NT2/D1 (cell line): ENCODE measurements around the gene EMD.

Experiments
- DNase-seq: peaks from one replicate; pipeline ENCODE4 v3.0.0-alpha.2; 2011; ENCODE audit warnings: low read depth, low spot score
- H3K27me3 ChIP-seq: 2 replicates; pipeline ENCODE4 v1.6.0; 2011; ENCODE audit warnings: mild to moderate bottlenecking; ENCODE audit not compliant: insufficient read length, insufficient read depth
- H3K36me3 ChIP-seq: 2 replicates; pipeline ENCODE4 v1.6.1; 2011; ENCODE audit warnings: mild to moderate bottlenecking, low read length, mixed read lengths; ENCODE audit not compliant: insufficient read depth, insufficient read length
- H3K4me1 ChIP-seq: 2 replicates; pipeline ENCODE4 v1.5.1; 2011; ENCODE audit not compliant: insufficient read depth, insufficient read length
- H3K4me3 ChIP-seq: 2 replicates; pipeline ENCODE4 v1.5.1; 2011; ENCODE audit warnings: low read depth; ENCODE audit not compliant: insufficient read length
- H3K9ac ChIP-seq: 2 replicates; pipeline ENCODE4 v1.6.0; 2011; ENCODE audit warnings: low read depth; ENCODE audit not compliant: insufficient read length
- H3K9me3 ChIP-seq: 2 replicates; pipeline ENCODE4 v1.5.1; 2011; ENCODE audit warnings: mild to moderate bottlenecking, low read length; ENCODE audit not compliant: insufficient read depth
- SUZ12 ChIP-seq: IDR thresholded peaks from 2 replicates; pipeline ENCODE4 v1.6.1; 2011; ENCODE audit not compliant: insufficient read length, insufficient read depth; ENCODE audit errors: extremely low read depth
- YY1 ChIP-seq: IDR thresholded peaks from 2 replicates; pipeline ENCODE4 v1.6.1; 2011; ENCODE audit not compliant: insufficient read length, insufficient read depth
- ZNF274 ChIP-seq: IDR thresholded peaks from 2 replicates; pipeline ENCODE4 v1.6.1; 2011; ENCODE audit warnings: mild to moderate bottlenecking, low read depth, low read length

The EMD gene

DNA sequence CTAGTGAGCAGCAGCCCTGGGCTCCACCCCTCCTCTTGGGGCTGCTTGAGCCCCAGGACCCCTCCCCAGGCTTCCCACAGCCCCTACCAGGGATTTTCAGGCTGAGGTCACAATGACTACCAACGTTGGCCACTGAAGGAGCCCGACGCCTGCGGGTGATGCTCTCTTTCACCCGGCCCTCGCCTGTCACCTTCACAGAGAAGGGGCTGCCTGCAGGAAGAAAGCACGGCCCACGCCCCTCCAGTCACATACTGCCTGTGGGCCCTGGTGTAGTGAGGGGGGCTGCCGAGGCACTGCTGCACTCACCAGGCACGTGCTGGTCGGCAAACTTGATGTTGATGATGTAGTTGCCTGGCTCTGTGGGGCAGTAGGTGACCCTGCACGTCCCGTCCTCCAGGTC, 26.6 kb upstream of the EMD start:
- Histone ChIP-seq H3K4me3 (no peak overlapping the region), H3K27me3 (no peaks in the 10 kb centered on the region), H3K9me3 (no peaks in the 10 kb centered on the region), H3K36me3 (peaks cover 87% of the 10 kb centered on the region), H3K9ac (no peak overlapping the region), H3K4me1 (no peaks in the 10 kb centered on the region)
- TF ChIP-seq YY1: no peak
- no peak for TF ChIP-seq ZNF274
- TF ChIP-seq SUZ12: no peak
- no peak for DNase-seq

DNA sequence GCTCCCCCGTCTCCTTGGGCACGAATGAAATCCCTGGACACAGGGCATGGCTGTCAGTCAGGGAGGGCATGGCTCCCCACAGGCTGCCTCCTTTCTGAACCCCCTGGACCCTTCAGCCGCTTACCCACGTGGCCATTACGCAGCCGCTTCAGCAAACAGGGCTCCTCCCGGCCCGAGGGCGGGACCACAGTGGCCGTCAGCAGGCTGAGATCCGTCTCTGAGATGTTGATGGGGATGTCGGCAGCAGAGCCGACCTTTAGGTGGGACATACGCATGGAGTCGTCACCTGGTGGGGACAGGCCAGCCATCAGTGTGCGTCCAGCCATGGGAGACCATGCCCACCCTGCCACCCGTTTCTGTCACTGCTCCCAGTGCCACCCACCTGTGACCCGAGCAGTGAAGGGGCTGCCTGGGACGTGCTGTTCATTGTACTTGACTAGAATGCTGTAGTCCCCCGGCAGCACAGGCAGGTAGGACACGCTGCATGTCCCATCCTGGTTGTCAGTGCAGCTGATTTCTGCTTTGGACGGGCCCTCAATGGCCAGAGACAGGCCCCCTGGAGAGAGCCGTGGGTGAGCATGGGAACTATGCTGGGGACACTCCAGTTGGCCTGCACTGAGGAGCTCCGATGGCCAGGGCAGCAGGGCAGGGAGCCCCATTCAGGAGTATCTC, 25.8 kb upstream of the EMD start:
- Histone ChIP-seq H3K27me3 (no peaks in the 10 kb centered on the region), H3K36me3 (peaks cover 95% of the 10 kb centered on the region), H3K4me1 (no peaks in the 10 kb centered on the region), H3K4me3 (no peak overlapping the region), H3K9me3 (no peaks in the 10 kb centered on the region), H3K9ac (no peak overlapping the region)
- no peak for DNase-seq
- TF ChIP-seq SUZ12 (no peak), ZNF274 (no peak), YY1 (no peak)

DNA sequence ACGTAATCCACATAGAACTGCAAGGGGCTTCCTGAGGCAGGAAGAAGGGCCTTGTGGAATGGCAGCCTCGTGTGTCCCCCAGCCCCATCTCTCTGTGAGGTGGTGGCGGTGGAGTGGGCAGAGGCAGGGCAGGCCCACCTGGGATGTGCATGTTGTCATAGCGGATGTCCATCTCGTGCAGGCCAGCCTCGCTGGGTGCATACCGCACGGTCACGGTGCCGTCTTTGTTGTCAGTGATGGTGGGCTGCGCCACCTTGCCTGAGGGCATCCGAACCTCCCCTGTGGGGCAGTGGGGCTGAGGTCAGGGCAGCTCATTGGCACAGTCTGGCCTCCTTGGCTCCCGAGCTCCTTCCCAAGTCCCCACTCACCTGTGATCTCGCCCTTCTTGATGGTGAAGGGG, 25.1 kb upstream of the EMD start:
- no peak for DNase-seq
- Histone ChIP-seq H3K9ac (no peak overlapping the region), H3K27me3 (no peaks in the 10 kb centered on the region), H3K4me3 (no peak overlapping the region), H3K9me3 (no peaks in the 10 kb centered on the region), H3K4me1 (no peaks in the 10 kb centered on the region), H3K36me3 (peaks cover 98% of the 10 kb centered on the region)
- TF ChIP-seq YY1 (no peak), SUZ12 (no peak), ZNF274 (no peak)

GRCh38 chrX:154354516-154354915, 24.6 kb upstream of the EMD start:
- Histone ChIP-seq H3K27me3 (no peaks in the 10 kb centered on the region), H3K36me3 (peaks cover 98% of the 10 kb centered on the region), H3K4me1 (no peaks in the 10 kb centered on the region), H3K4me3 (no peak overlapping the region), H3K9ac (no peak overlapping the region), H3K9me3 (no peaks in the 10 kb centered on the region)
- no peak for TF ChIP-seq SUZ12
- TF ChIP-seq ZNF274: no peak
- no peak for TF ChIP-seq YY1
- no peak for DNase-seq

DNA sequence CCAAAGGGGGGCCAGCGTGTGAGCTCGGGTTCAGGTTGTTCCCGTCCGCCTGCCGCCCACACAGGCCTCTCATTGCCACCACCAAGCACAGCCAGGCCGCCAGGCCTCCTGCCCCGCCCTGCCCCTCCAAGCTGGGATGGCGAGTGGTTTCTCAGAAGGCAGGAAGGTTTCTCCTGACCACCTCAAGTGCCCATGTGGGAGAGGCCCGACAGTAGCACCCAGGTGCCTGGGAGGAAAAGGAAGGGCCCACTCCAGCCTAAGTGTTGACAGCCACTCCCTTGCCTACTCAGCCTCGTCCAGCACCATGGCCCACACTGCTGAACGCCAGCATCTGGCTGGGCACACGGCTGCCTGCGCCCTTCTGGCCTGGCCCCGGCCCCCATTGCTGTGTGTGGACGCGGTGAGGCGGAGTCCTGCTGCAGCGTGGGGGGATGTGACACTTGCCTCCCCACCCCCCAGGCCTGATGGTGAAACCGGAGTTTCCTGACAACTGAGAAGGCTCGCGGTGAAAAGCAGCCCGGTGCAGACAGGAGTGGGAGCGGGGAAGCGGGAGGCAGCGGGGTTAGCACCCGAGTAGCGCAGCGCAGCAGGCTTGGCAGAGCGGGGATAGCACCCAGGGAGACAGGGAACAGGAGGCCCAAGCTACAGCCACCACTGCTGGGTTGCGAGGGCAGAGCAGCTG, 23.9 kb upstream of the EMD start:
- H3K9me3 ChIP-seq: no peaks in the 10 kb centered on the region
- peaks cover 98% of the 10 kb centered on the region for H3K36me3 ChIP-seq
- H3K4me3 ChIP-seq: no peak overlapping the region
- no peaks in the 10 kb centered on the region for H3K4me1 ChIP-seq
- no peak overlapping the region for H3K9ac ChIP-seq
- no peaks in the 10 kb centered on the region for H3K27me3 ChIP-seq
- TF ChIP-seq ZNF274 (no peak), YY1 (no peak), SUZ12 (no peak)
- no peak for DNase-seq

GRCh38 chrX:154355776-154356140, 23.3 kb upstream of the EMD start:
- no peaks in the 10 kb centered on the region for H3K27me3 ChIP-seq
- no peaks in the 10 kb centered on the region for H3K4me1 ChIP-seq
- TF ChIP-seq ZNF274 (no peak), YY1 (no peak), SUZ12 (no peak)
- H3K36me3 ChIP-seq: peaks cover 96% of the 10 kb centered on the region
- no peak overlapping the region for H3K9ac ChIP-seq
- DNase-seq: no peak
- H3K9me3 ChIP-seq: no peaks in the 10 kb centered on the region
- no peak overlapping the region for H3K4me3 ChIP-seq

DNA sequence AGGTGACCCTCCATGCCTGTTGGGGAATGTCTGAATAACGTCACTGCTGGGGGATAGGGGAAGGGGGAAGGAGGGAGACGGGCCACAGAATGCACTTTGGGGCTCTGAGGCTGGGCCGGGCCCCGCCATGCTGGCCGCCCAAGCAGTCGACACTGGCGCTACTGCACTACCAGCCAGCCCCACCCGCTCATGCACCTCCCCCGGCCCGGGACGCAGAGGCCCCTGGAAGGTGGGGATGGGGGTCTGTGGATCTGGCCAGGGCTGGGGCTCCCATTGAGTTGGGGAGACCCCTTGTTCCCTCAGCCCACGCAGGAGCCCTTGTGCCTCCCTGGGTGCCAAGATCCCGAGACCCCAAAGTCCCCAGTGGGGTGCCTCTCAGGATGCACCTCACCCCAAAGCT, 22.5 kb upstream of the EMD start:
- H3K9me3 ChIP-seq: no peaks in the 10 kb centered on the region
- TF ChIP-seq ZNF274 (no peak), YY1 (no peak), SUZ12 (no peak)
- H3K4me1 ChIP-seq: no peaks in the 10 kb centered on the region
- H3K4me3 ChIP-seq: no peak overlapping the region
- H3K27me3 ChIP-seq: no peaks in the 10 kb centered on the region
- peaks cover 93% of the 10 kb centered on the region for H3K36me3 ChIP-seq
- H3K9ac ChIP-seq: no peak overlapping the region
- no peak for DNase-seq
